B cell (primary cell): ENCODE results near the gene PVR. TPM values are rescaled to one million over a fixed set of nuclear protein-coding genes. Genes with fewer than 3 reads are reported as not detected.

Experiments used
- ATAC-seq: fragments of 200-7000 bp; cut with Tn5 transposase; one replicate; pipeline ENCODE4 v1.10.0; 2021; ENCODE audit warnings: low read depth, mild to moderate bottlenecking, moderate number of reproducible peaks, moderate library complexity
- CTCF ChIA-PET: fragments of 350-600 bp; sonication (Branson Sonifier 250); formaldehyde crosslinking; loops from one replicate; lab custom pipeline; 2021; ENCODE audit warnings: antibody characterized with exemption, inconsistent platforms; lab: Charles Lee
- POLR2A ChIA-PET: fragments of 350-600 bp; sonication (Branson Sonifier 250); formaldehyde crosslinking; loops from one replicate; lab custom pipeline; 2021; ENCODE audit warnings: antibody characterized with exemption; lab: Charles Lee
- DNase-seq: peaks from one replicate; pipeline ENCODE4 v3.0.0; 2013
- H2AFZ ChIP-seq: 2 replicates; pipeline ENCODE4 v1.6.1; 2012; ENCODE audit warnings: mild to moderate bottlenecking, low read depth, low read length; ENCODE audit not compliant: insufficient read depth, poor library complexity, severe bottlenecking
- H3K27ac ChIP-seq, 2 donors: 1 replicate in 1 of 2; 2 replicates in 1 of 2; pipeline ENCODE4 v1.5.1; 2012 to 2013; ENCODE audit warnings: low read length in 2 of 2, mild to moderate bottlenecking in 2 of 2, moderate library complexity in 1 of 2
- H3K27me3 ChIP-seq, 4 experiments: fragments of 200-600 bp in 1 of 4; sonication (generic) in 1 of 4; replicated peaks in 1 of 4; 1 replicate in 2 of 4; 2 replicates in 2 of 4; pipeline versions ENCODE4 v1.6.1 to v1.7.0; 2013 to 2016; ENCODE audit warnings: low read length in 3 of 4, mild to moderate bottlenecking in 2 of 4, mixed read lengths in 1 of 4, moderate library complexity in 1 of 4; ENCODE audit not compliant: insufficient read depth in 4 of 4, control insufficient read depth in 3 of 4; ENCODE audit errors: control extremely low read depth in 1 of 4
- H3K36me3 ChIP-seq, 2 experiments: replicated peaks in 1 of 2; 1 replicate in 1 of 2; 2 replicates in 1 of 2; pipeline versions ENCODE4 v1.6.1 to v1.7.1; 2013; ENCODE audit warnings: low read length in 1 of 2; ENCODE audit not compliant: insufficient read depth in 2 of 2, control insufficient read depth in 1 of 2; ENCODE audit errors: control extremely low read depth in 1 of 2, extremely low read depth in 1 of 2
- H3K4me1 ChIP-seq, 2 donors: fragments of 200-600 bp in 1 of 2; sonication (generic) in 1 of 2; 1 replicate in 1 of 2; 2 replicates in 1 of 2; pipeline versions ENCODE4 v1.5.1 to v1.6.1; 2013 to 2017; ENCODE audit warnings: low read length in 2 of 2; ENCODE audit not compliant: control insufficient read depth in 2 of 2, insufficient read depth in 2 of 2
- H3K4me2 ChIP-seq: replicated peaks from 2 replicates; pipeline ENCODE3; 2012; ENCODE audit warnings: mild to moderate bottlenecking, low read depth, low read length; ENCODE audit not compliant: poor library complexity, severe bottlenecking
- H3K4me3 ChIP-seq, 5 experiments: fragments of 200-600 bp in 1 of 5; sonication (generic) in 1 of 5; 1 replicate in 3 of 5; 2 replicates in 2 of 5; pipeline versions ENCODE4 v1.5.1 to v1.7.0; 2011 to 2016; ENCODE audit warnings: low read length in 4 of 5, mild to moderate bottlenecking in 4 of 5, low read depth in 2 of 5, control low read depth in 1 of 5, moderate library complexity in 1 of 5; ENCODE audit not compliant: insufficient read depth in 1 of 5; ENCODE audit errors: control extremely low read depth in 1 of 5, extremely low read depth in 1 of 5
- H3K79me2 ChIP-seq: fragments of 200-600 bp; sonication (generic); one replicate; pipeline ENCODE4 v1.6.0; 2016; ENCODE audit warnings: low read length; ENCODE audit not compliant: control insufficient read depth, insufficient read depth
- H3K9ac ChIP-seq: fragments of 200-600 bp; sonication (generic); 2 replicates; pipeline ENCODE4 v1.6.1; 2017; ENCODE audit warnings: mild to moderate bottlenecking, low read length, moderate library complexity
- H3K9me3 ChIP-seq, 3 donors: one replicate each; pipeline versions ENCODE4 v1.6.1 to v1.7.1; 2013; ENCODE audit warnings: low read length in 2 of 3; ENCODE audit not compliant: control insufficient read depth in 2 of 3, insufficient read depth in 1 of 3; ENCODE audit errors: control extremely low read depth in 1 of 3
- H4K20me1 ChIP-seq: 2 replicates; pipeline ENCODE4 v1.6.0; 2012; ENCODE audit warnings: mild to moderate bottlenecking, low read length; ENCODE audit not compliant: insufficient read depth, control insufficient read depth, poor library complexity, severe bottlenecking
- H3K27ac Mint-ChIP-seq: one replicate; pipeline ENCODE4 v1.8.0; 2021; ENCODE audit warnings: mixed read lengths
- H3K27me3 Mint-ChIP-seq: one replicate; pipeline ENCODE4 v1.8.0; 2021; ENCODE audit warnings: mixed read lengths
- H3K4me1 Mint-ChIP-seq: one replicate; pipeline ENCODE4 v1.8.0; 2021; ENCODE audit warnings: mixed read lengths
- H3K4me3 Mint-ChIP-seq: one replicate; pipeline ENCODE4 v1.8.0; 2021; ENCODE audit warnings: mixed read lengths
- H3K9me3 Mint-ChIP-seq: one replicate; pipeline ENCODE4 v1.8.0; 2022; ENCODE audit warnings: mixed read lengths; ENCODE audit not compliant: insufficient read depth
- CTCF ChIP-seq: fragments of 200-600 bp; IDR thresholded peaks from one replicate; pipeline ENCODE4 v1.8.0; 2022; ENCODE audit warnings: antibody characterized with exemption, mild to moderate bottlenecking
- EZH2 ChIP-seq: IDR thresholded peaks from 2 replicates; pipeline ENCODE4 v1.6.1; 2012; ENCODE audit warnings: borderline replicate concordance, low read depth, mild to moderate bottlenecking, moderate library complexity, low read length; ENCODE audit not compliant: insufficient read depth, poor library complexity, severe bottlenecking
- WGBS: methylation state at CpG from one replicate; pipeline ENCODE4 v1.1.5; 2013; ENCODE audit warnings: missing lambda C conversion rate; ENCODE audit not compliant: insufficient coverage; 5-methylcytosine and 5-hydroxymethylcytosine counted together
- intact Hi-C: fragments of 100-400 bp; cut with micrococcal nuclease; formaldehyde crosslinking; loops from one replicate; pipeline ENCODE4 v1.10.0; 2022
- polyA plus RNA-seq: library from polyadenylated mRNA; depleted of rRNA; stranded (reverse); fragments of >200 nt; gene quantifications from 2 replicates; pipeline ENCODE4 v1.2.3, GENCODE V29; 2012
- total RNA-seq, 2 donors: library from RNA; stranded (reverse); fragments of 120-200 nt in 1 of 2; gene quantifications; 1 replicate in 1 of 2; 2 replicates in 1 of 2; pipeline versions ENCODE4 v1.2.3 to v1.2.4, GENCODE V29; 2013 to 2022

Gene PVR
- total and polyA plus RNA-seq, 2 donors (not counting 1 experiment from before 2014, with no cell fraction given), result 0.09 to 0.67 TPM

GRCh38 chr19:44596428-44597130 is 47.1 kb upstream of the PVR start:
- ATAC-seq (no peak), DNase-seq (no peak)
- no peak overlapping the region for H3K4me3 ChIP-seq
- TF ChIP-seq CTCF (no peak), EZH2 (no peak)
- WGBS, result 94% methylated on average over 8 of the region's 10 CpGs
- H3K9me3 ChIP-seq, result peaks cover 0 to 17% (median 5%) of the 10 kb centered on the region in 3 donors
- Mint-ChIP-seq H3K4me3 (no peak overlapping the region), H3K4me1 (no peaks in the 10 kb centered on the region), H3K9me3 (peaks cover 6% of the 10 kb centered on the region), H3K27me3 (peaks cover 39% of the 10 kb centered on the region), H3K27ac (no peak overlapping the region)
- CTCF ChIA-PET, result interaction anchor here (1.3 kb wide), 1 partner anchor 17 kb away, joined by 3 read pairs; the partner anchor contains the start of gene IGSF23
- no peaks in the 10 kb centered on the region for H3K36me3 ChIP-seq
- POLR2A ChIA-PET, result no interaction called here
- H4K20me1 ChIP-seq, result no peaks in the 10 kb centered on the region
- no peak overlapping the region for H2AFZ ChIP-seq
- H3K4me1 ChIP-seq, result no peaks in the 10 kb centered on the region
- H3K4me2 ChIP-seq, result no peak overlapping the region
- no peak overlapping the region for H3K27ac ChIP-seq
- peaks cover 0 to 9% (median 0%) of the 10 kb centered on the region in 4 experiments for H3K27me3 ChIP-seq
- intact Hi-C loops, result no loop called here
- no peaks in the 10 kb centered on the region for H3K79me2 ChIP-seq
- no peak overlapping the region for H3K9ac ChIP-seq

- Mint-ChIP-seq H3K4me3 (no peak overlapping the region), H3K9me3 (peaks cover 6% of the 10 kb centered on the region), H3K4me1 (no peaks in the 10 kb centered on the region), H3K27ac (no peak overlapping the region), H3K27me3 (peaks cover 37% of the 10 kb centered on the region)
- POLR2A ChIA-PET, result no interaction called here
- Histone ChIP-seq H3K27ac (no peak overlapping the region), H3K9me3 (peaks cover 0 to 17% (median 5%) of the 10 kb centered on the region in 3 donors), H3K4me2 (no peak overlapping the region), H3K36me3 (no peaks in the 10 kb centered on the region), H3K4me3 (no peak overlapping the region), H3K79me2 (no peaks in the 10 kb centered on the region), H3K27me3 (peaks cover 0 to 9% (median 0%) of the 10 kb centered on the region in 4 experiments), H2AFZ (no peak overlapping the region), H3K9ac (no peak overlapping the region), H3K4me1 (no peaks in the 10 kb centered on the region), H4K20me1 (no peaks in the 10 kb centered on the region)
- WGBS, result 70% methylated on average over 2 of the region's 3 CpGs
- TF ChIP-seq EZH2 (no peak), CTCF (no peak)
- intact Hi-C loops, result no loop called here
- ATAC-seq, result no peak
- no peak for DNase-seq
- CTCF ChIA-PET, result interaction anchor here (0.6 kb wide), 1 partner anchor 60 kb away, joined by 3 read pairs; no protein-coding TSS in a partner anchor
Observed at GRCh38 chr19:44597131-44597491, 46.6 kb upstream of the PVR start.
